WTC11 (cell line): Measurements from ENCODE around the gene ANKMY1.

Experiments used
- ATF2 ChIP-seq: sonication (generic); formaldehyde crosslinking; IDR thresholded peaks from 2 replicates; pipeline ENCODE4 v1.8.1; 2022; ENCODE audit warnings: low read depth, missing genetic modification reagents, borderline replicate concordance
- CBFB ChIP-seq: sonication (generic); formaldehyde crosslinking; IDR thresholded peaks from 2 replicates; pipeline ENCODE4 v1.8.1; 2022; ENCODE audit warnings: mild to moderate bottlenecking, low read depth, missing genetic modification reagents
- MAX ChIP-seq: sonication (generic); formaldehyde crosslinking; IDR thresholded peaks from 2 replicates; pipeline ENCODE4 v1.8.0; 2022; ENCODE audit warnings: mild to moderate bottlenecking, missing genetic modification reagents
- NR1H2 ChIP-seq: sonication (generic); formaldehyde crosslinking; IDR thresholded peaks from 2 replicates; pipeline ENCODE4 v1.9.0; 2021; ENCODE audit warnings: mild to moderate bottlenecking, moderate library complexity, missing genetic modification reagents
- PREB ChIP-seq: sonication (generic); formaldehyde crosslinking; IDR thresholded peaks from 2 replicates; pipeline ENCODE4 v1.8.1; 2022; ENCODE audit warnings: mild to moderate bottlenecking, missing genetic modification reagents, moderate library complexity, borderline replicate concordance
- SOX15 ChIP-seq: fragments of 250-450 bp; sonication (Bioruptor Pico); IDR thresholded peaks from 2 replicates; pipeline ENCODE4 v1.9.0; 2021; ENCODE audit warnings: mild to moderate bottlenecking
- ZNF512 ChIP-seq: sonication (generic); formaldehyde crosslinking; IDR thresholded peaks from 2 replicates; pipeline ENCODE4 v1.8.1; 2022; ENCODE audit warnings: missing genetic modification reagents, borderline replicate concordance
- TF ChIP-seq, protein P1 (sequence below): fragments of 200-600 bp; IDR thresholded peaks from 2 replicates; pipeline ENCODE4 v1.8.0; 2022; ENCODE audit warnings: antibody characterized with exemption

- TF ChIP-seq, protein P1, sequence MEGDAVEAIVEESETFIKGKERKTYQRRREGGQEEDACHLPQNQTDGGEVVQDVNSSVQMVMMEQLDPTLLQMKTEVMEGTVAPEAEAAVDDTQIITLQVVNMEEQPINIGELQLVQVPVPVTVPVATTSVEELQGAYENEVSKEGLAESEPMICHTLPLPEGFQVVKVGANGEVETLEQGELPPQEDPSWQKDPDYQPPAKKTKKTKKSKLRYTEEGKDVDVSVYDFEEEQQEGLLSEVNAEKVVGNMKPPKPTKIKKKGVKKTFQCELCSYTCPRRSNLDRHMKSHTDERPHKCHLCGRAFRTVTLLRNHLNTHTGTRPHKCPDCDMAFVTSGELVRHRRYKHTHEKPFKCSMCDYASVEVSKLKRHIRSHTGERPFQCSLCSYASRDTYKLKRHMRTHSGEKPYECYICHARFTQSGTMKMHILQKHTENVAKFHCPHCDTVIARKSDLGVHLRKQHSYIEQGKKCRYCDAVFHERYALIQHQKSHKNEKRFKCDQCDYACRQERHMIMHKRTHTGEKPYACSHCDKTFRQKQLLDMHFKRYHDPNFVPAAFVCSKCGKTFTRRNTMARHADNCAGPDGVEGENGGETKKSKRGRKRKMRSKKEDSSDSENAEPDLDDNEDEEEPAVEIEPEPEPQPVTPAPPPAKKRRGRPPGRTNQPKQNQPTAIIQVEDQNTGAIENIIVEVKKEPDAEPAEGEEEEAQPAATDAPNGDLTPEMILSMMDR = no peak
- TF ChIP-seq CBFB (CRISPR knock-in tag) = no peak
- TF ChIP-seq SOX15 = no peak
- no peak for TF ChIP-seq ZNF512 (CRISPR knock-in tag)
- no peak for TF ChIP-seq PREB
- TF ChIP-seq NR1H2 = no peak
- no peak for TF ChIP-seq ATF2 (CRISPR knock-in tag)
- TF ChIP-seq MAX (CRISPR knock-in tag) = no peak
Observed at GRCh38 chr2:240585101-240585500, 27.3 kb upstream of the ANKMY1 start.
